Stimulated activated CD4-positive, alpha-beta T cell treated with anti-CD3 and anti-CD28 coated beads, Interleukin-4, amount 100 ng/mL, for 1 hour (primary cell): Measurements from ENCODE around the gene FTCD.

Experiments
- DNase-seq: peaks from one replicate; pipeline ENCODE4 v3.0.0-alpha.2; 2020

Gene FTCD

DNA sequence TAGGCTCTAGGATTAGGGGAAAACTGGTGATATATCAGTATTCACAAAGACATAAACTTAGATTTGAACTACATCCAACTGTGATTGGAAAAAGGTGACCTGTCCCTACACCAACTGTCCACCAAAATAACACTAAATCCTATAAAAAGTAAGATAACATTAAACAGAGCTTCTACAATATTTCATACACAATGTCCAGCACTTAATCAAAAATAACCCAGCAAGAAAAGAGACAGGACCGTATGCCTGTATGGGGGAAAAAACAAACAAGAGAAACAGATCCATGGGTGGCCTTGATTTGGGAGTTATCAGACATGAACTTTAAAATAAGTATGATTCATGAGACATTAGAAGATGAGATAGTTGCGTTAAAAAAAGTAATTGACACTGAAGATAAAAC is 67.2 kb downstream of the FTCD start:
- no peak for DNase-seq

GRCh38 chr21:46087641-46088040 is 67.7 kb downstream of the FTCD start:
- DNase-seq = no peak
